ENCODE results near the gene CDH13. TPM values are rescaled to one million over a fixed set of nuclear protein-coding genes. Genes with fewer than 3 reads are reported as not detected.

CDH13 gene
- total and polyA plus RNA-seq, 2 of the 8 experiments (the other 6 are each of a cell fraction or from before 2014, with no cell fraction given), result 2.3 to 2.4 TPM

GRCh38 chr16:83397601-83398291 is 771.0 kb downstream of the CDH13 start:
- no peaks in the 10 kb centered on the region for H3K79me2 ChIP-seq (ENCODE audit: control insufficient read depth in 1 of 2, insufficient read depth in 2 of 2, low read length in 2 of 2)
- H2BK120ac ChIP-seq (replicated peaks; ENCODE audit: low read depth, low read length), result no peak overlapping the region
- no peak overlapping the region for H2BK12ac ChIP-seq (ENCODE audit: low read depth, low read length)
- H2AFZ ChIP-seq (ENCODE audit: low read length), result no peak overlapping the region
- no peak overlapping the region for H2BK20ac ChIP-seq (ENCODE audit: low read length)
- H3K23ac ChIP-seq (ENCODE audit: insufficient read length), result no peak overlapping the region
- H3K9ac ChIP-seq (replicated peaks in 1 of 4; ENCODE audit: extremely low read depth in 1 of 4, low read depth in 3 of 4, low read length in 3 of 4), result no peak overlapping the region
- H3K36me3 ChIP-seq (ENCODE audit: control insufficient read depth in 2 of 4, insufficient read depth in 4 of 4, low read length in 3 of 4), result no peaks in the 10 kb centered on the region
- ChIA-PET POLR2A (ENCODE audit: partially characterized antibody) (no interaction called here), CTCF (ENCODE audit: partially characterized antibody) (interaction anchor here (1.0 to 2.9 kb wide), 4 partner anchors 9 to 320 kb away, joined by 3 to 9 read pairs (median 6); no protein-coding TSS in a partner anchor)
- H2BK5ac ChIP-seq (ENCODE audit: low read depth, low read length), result no peak overlapping the region
- H3K4me2 ChIP-seq (ENCODE audit: insufficient read depth in 1 of 2, low read depth in 2 of 2, low read length in 2 of 2), result no peak overlapping the region
- no peak overlapping the region for H4K5ac ChIP-seq (ENCODE audit: insufficient read length, low read depth, low read length)
- no peaks in the 10 kb centered on the region for H4K20me1 ChIP-seq (replicated peaks in 1 of 2; ENCODE audit: control insufficient read depth in 1 of 2, insufficient read depth in 2 of 2, low read length in 2 of 2)
- no peaks in the 10 kb centered on the region for H3K27me3 ChIP-seq (replicated peaks in 1 of 4; ENCODE audit: control insufficient read depth in 3 of 4, extremely low read depth in 1 of 4, insufficient read depth in 3 of 4, low read length in 3 of 4)
- H3K14ac ChIP-seq (ENCODE audit: insufficient read length), result no peak overlapping the region
- no peaks in the 10 kb centered on the region for H3K79me1 ChIP-seq (ENCODE audit: low read depth, low read length)
- no peak overlapping the region for H3K18ac ChIP-seq (ENCODE audit: extremely low read depth, low read length)
- no peak overlapping the region for H3K27ac ChIP-seq (ENCODE audit: low read depth, low read length)
- 97% methylated on average over 4 of the region's 4 CpGs; no CpG with 5 or more reads in 1 of the 2 experiments for WGBS, 2 experiments (ENCODE audit: extremely low coverage in 1 of 2, insufficient coverage in 1 of 2, insufficient read length in 1 of 2, insufficient replicate concordance in 2 of 2, low coverage in 1 of 2, low lambda C conversion rate in 2 of 2, missing lambda C conversion rate in 1 of 2)
- H2BK15ac ChIP-seq (ENCODE audit: low read length), result no peak overlapping the region
- FAIRE-seq (no peak), DNase-seq (ENCODE audit: low read depth in 1 of 2, low spot score in 2 of 2) (no peak)
- no peak overlapping the region for H4K8ac ChIP-seq (ENCODE audit: extremely low read depth, insufficient read depth, low read length)
- no peak overlapping the region for H3K4ac ChIP-seq (replicated peaks; ENCODE audit: insufficient read length, low read depth, low read length)
- no peaks in the 10 kb centered on the region for H3K23me2 ChIP-seq (ENCODE audit: low read depth, low read length)
- H3K4me1 ChIP-seq (replicated peaks in 1 of 4; ENCODE audit: control insufficient read depth in 3 of 4, insufficient read depth in 4 of 4, low read length in 3 of 4), result no peaks in the 10 kb centered on the region
- no peak overlapping the region for H4K91ac ChIP-seq (replicated peaks; ENCODE audit: insufficient read length, low read length)
- H3K4me3 ChIP-seq (ENCODE audit: extremely low read depth in 1 of 4, insufficient read depth in 2 of 4, low read depth in 3 of 4, low read length in 4 of 4), result no peak overlapping the region
- no peak overlapping the region for H3K56ac ChIP-seq (replicated peaks; ENCODE audit: insufficient read length, low read depth, low read length)
- no peak overlapping the region for H2AK5ac ChIP-seq (ENCODE audit: low read depth, low read length)
- H3K9me3 ChIP-seq (ENCODE audit: insufficient read depth in 2 of 2, low read depth in 1 of 2, low read length in 1 of 2), result 0 out of 4 replicates have a peak, but pooled peaks cover 0 to 5% of the 10 kb centered on the region in 2 experiments
- TF ChIP-seq NANOG (IDR thresholded peaks at IDR 0.05; ENCODE audit: insufficient read depth, low read depth, low read length, poor library complexity, severe bottlenecking) (no peak), TBP (IDR thresholded peaks at IDR 0.05; ENCODE audit: low read depth, low read length) (no peak), BACH1 (IDR thresholded peaks at IDR 0.05; ENCODE audit: low read length) (no peak), POLR2AphosphoS5 (IDR thresholded peaks at IDR 0.05; ENCODE audit: low read depth, low read length) (no peak)
